ENCODE results near the gene EYA2. TPM values are rescaled to one million over a fixed set of nuclear protein-coding genes. Genes with fewer than 3 reads are reported as not detected.
"Not testable (repeated sequence)": the region's sequence is repeated elsewhere in the genome, so short reads cannot be mapped to it uniquely, and the experiment has no call there.

EYA2 gene
- polyA plus RNA-seq, 1 donor: 1.5 TPM

DNA sequence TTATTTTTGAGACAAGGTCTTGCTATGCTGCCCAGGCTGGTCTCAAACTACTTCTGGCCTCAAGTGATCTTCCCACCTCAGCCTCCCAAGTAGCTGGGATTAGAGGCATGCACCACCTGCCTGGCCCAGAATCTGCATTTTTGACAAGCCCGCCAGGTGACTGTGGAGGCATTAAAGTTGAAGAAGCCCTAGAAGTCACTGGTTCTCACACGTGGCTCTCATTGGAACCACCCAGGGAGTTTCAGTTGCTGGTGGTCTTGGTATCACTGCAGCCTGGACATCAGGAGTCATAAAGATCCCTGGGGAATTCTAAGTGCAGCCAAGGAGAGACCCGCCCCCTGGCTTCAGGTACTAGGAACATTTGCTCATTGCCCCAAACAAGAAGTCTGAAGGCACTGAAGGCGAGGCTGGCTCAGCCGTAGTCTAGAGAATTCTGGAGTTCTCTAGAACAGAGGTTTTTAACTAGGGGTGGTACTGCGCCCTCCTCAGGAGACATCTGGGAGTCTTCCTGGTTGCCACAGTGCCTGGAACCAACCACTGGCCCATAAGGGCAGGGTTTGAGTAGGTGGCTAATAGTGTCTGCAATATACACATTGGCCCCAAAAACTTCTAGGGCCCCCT is 279.1 kb downstream of the EYA2 start:
- no peak for DNase-seq (ENCODE audit: low read depth)

DNA sequence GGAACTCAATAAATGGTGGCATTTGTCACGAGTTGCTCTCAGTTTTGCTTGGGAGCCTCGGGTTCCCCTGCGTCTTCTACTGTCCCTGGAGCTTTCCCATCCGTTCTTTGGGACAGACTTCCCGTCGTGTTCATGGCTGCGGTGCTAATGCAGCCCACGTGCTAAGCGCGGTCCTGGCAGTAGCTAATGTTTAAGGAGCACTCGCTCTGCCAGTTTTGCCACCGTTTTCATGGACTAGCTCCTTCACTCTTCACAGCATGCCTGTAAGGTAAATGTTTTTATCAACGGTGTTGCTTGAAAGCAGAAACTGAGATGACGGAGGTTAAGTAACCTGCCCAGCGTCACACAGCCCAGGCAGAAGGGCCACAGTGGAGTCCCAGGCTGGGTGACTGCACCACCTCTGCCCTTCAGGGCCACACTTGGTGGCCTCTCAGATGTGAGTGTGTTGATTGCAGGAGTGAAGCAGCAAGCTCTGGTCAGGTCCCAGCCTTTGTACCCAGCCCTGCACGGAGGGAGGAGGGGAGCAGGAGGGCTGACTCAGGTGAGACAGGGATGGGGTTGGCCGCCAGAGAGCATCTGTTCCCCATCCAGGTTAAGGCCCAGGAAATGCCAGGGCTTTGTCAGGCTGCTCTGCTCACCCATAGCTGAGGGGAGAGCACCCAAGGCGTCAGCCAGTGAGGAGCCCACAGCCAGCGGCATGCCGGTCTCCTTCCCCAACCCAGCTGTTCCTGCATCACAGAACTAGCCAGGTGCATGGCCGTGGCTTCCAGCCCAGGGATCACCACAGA is 280.0 kb downstream of the EYA2 start:
- no peak for DNase-seq (ENCODE audit: low read depth)

DNA sequence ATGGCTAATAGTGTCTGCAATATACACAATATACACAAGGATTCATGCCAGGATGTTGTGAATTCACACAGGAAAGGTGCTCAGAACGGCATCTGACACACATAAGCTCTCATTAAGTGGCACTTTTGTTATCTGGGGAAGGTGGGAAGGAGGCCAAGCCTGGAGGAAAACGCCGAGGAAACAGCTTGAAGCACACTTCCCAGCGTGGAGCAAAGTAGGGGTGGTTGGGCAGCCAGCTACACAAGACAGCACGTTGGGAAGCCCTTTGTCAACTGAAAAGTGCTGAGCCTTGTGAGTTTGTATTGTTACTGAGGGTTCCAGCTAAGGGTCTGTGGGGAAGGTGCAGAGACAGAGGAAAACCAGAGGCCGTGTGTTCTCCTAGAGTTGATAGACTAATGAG is 280.9 kb downstream of the EYA2 start:
- DNase-seq (ENCODE audit: low read depth): no peak

DNA sequence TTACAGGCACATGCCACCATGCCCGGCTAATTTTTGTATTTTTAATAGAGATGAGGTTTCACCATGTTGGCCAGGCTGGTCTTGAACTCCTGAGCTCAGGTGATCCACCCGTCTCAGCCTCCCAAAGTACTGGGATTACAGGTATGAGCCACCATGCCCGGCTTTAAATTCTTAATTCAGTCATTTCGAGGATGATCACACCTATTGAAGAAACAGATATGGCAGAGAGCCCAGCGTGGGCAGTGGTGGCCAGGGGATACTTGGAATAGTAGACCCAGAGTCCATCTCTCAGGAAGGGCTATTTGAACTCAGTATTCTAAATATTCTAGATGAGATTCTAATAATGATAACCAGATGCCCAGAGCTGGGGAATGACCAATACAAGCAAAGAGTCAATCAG is 281.6 kb downstream of the EYA2 start:
- DNase-seq (ENCODE audit: low read depth): not testable (repeated sequence)

DNA sequence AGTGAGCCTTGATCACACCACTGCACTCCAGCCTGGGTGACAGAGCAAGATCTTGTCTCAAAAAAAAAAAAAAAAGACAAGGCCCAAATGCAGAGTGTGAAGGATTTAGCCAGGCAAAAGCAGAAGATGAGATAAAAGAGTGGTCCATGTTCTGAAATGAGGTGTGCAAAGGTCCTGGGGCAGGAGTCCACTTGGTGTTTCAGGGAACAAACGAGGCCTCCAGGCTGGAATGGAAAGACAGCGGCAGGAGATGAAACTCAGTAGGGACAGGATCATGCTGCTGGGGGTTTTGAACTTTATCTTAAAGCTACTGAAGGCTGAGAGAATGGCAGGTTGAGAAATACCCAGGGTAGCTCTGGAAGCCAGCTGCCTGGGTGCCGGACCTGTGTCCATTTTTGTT is 283.6 kb downstream of the EYA2 start:
- no peak for DNase-seq (ENCODE audit: low read depth)

DNA sequence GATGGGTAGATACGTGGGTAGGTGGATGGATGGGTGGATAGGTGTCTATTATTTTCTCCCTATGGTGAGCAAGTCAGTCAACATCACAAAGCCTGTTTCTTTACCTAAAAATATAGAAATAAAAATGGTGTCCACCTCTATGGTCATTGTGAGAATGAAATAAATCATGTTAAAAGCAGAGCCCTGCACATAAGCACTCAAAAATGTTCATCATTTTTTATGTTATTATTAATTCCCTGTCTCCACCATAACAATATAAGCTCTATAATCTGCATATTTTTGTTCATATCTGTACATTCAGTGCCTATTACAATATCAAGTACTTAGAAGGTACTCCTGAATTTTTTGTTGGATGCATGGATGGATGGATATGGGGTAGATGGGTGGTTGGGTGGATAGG is 284.2 kb downstream of the EYA2 start:
- DNase-seq (ENCODE audit: low read depth): no peak

DNA sequence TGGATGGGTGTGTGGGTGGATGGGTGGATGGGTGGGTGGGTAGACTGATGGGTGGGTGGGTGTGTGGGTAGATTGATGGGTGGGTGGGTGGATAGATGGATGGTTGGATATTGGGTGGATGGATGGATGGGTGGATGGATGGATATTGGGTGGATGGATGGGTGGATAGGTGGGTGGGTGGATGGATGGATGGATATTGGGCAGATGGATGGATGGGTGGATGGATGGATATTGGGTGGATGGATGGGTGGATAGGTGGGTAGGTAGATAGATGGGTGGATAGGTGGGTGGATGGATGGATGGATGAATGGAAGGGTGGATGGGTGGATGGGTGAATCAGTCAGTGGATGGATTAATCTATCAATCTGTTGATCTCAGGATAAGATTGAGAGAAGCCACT is 284.6 kb downstream of the EYA2 start:
- no peak for DNase-seq (ENCODE audit: low read depth)

DNA sequence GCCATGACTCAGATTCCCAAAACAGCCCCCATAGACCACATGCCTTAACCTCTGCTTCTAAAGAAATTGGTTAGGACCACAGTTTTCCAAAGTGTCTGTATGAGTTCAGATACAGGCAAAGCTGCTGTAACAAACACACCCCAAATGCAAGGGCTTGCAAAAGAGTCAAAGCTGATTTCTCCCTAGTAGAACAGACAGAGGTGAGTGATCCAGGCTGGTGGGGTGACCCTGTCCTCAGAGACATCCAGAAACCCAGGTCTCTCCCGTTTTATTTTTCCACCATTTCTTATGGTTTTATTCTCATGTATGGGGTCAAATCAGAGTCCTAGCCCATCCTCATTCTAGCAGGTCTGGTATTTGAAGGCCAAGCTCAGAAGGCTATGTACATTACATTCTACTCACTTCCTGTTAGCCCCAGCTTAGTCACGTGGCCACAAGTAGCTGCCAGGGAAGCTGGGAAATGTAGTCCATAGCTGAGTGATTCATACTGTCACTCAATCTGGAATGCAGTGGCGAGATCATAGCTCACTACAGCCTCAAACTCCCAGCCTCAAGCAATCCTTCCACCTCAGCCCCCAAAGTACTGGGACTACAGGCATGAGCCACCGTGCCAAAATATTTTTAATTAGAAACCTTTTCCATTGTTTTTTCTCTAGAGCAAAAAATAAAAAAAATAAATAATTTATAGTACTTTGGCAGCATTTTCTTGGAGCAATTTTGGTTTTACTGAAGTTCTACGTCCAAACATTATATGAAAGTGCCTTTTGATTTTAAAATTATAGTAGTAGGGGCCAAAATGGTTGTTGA is 286.6 kb downstream of the EYA2 start:
- no peak for DNase-seq (ENCODE audit: low read depth)

DNA sequence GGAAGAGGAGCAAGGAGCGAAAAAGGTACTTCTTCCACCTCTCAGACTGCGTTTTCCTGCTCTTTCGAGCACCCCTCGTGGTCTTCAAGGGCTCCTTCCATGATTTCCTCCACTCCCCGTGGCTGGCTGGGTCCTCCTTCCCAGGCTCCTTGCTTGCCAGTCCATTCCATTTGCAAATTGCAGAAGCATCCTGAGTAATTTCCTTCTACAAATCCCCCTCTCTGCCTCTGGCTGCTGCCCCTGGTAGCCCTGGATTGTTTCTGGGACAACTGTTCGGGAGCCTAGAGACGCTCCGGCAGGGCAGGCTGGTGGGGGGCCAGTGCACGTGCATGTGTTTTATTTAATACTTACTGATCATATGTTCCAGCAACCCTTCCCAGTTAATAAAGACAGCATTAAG is 288.7 kb downstream of the EYA2 start:
- no peak for DNase-seq (ENCODE audit: low read depth)

DNA sequence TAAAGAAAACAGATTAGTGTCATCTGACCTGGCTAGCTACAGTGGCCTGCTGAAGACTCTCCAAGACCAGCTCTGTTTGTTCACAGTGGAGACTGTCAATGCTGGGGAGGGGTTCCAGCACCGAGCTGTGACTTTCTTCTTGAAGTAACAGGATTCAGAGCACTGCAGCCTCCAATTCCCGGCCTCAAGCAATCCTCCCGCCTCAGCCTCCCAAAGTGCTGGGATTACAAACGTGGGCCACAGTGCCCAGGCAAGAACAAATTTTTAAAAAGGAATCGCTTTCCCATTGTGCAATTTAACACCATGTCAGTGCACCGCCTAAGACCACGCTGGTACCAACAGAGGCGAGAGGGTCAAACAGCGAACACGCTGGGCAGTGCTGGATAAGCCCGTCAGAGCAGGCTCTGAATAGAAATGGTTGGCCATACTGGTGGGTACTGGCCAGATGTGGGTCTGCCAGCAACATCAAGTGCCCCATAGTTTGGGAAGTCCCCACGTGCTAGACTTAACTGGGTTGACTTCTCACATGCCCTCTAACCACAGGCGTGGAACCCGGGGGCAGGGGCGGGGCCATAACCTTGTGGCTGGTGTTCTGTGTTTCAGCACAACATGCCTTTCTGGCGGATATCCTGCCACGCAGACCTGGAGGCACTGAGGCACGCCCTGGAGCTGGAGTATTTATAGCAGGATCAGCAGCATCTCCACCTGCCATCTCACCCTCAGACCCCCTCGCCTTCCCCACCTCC is 293.0 kb downstream of the EYA2 start:
- DNase-seq (ENCODE audit: low read depth): no peak

DNA sequence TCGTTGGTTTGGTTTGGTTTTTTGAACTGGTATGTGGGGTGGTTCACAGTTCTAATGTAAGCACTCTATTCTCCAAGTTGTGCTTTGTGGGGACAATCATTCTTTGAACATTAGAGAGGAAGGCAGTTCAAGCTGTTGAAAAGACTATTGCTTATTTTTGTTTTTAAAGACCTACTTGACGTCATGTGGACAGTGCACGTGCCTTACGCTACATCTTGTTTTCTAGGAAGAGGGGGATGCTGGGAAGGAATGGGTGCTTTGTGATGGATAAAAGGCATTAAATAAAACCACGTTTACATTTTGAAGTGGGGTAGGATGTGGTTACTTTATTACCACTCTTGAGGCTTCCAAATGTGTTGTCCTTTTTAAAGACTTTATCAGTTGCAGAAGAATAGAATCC is 293.9 kb downstream of the EYA2 start:
- DNase-seq (ENCODE audit: low read depth): no peak

DNA sequence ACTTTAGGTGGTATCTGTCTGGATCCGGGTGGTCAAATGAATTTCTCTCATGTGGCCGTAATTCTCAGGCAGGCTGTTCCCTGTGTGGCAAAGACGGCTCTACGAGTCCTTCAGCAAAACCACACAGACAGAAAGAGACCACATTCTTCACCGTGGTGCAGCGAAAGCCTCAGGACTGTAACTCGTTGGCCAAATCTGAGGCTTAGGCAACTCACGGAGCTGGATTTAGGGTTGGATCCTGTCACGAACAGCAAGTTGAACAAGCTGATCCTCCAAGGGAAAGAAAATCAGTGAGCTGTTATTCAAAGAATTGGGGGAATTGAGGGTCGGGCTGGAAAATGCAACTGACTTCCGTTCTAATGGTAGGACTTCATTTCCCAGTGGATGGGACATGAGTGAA is 294.4 kb downstream of the EYA2 start:
- no peak for DNase-seq (ENCODE audit: low read depth)

DNA sequence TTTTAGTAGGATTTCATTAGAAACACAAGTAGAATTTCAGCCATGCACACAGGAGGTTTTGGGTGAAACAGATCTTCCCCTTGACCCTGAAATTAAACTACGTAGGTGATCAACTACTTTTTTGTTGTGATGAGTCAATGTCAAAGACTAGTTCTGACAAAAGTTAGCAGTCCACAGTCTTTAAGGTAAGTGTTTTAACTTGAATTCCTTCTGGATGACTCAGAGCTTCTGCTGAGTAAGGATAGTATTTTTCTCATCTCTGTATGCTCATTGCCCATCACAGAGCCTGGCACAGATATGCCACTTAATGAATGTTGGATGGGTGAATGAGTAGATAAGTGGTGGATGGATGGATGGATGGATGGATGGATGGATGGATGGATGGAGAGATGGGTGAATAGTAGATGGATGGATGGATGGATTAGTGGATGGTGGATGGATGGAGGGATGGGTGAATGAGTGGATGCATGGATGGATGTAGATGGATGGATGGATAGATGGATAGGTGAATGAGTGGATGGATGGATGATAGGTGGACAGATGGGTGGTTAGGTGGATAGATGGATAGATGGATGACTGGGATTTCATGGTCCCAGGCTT is 296.5 kb downstream of the EYA2 start:
- DNase-seq (ENCODE audit: low read depth): no peak

DNA sequence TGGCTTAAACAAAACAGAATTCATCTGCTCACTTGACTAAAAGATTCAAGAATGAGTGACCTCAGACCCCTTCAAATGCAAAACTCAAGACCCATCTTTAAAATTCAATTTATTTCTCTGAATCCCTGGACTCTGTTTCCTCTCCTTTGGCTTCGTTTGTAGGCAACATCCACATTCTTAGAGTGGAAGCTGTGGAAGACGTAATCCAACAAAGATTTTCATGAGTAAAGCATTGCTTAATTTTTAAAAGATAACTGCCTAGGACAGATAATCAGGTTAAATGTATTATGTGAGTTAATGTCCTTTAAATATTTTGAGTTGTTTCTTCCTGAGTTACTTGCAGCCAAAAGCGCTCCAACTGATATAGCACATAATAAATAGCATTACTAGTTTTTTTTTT is 297.3 kb downstream of the EYA2 start:
- DNase-seq (ENCODE audit: low read depth): no peak

DNA sequence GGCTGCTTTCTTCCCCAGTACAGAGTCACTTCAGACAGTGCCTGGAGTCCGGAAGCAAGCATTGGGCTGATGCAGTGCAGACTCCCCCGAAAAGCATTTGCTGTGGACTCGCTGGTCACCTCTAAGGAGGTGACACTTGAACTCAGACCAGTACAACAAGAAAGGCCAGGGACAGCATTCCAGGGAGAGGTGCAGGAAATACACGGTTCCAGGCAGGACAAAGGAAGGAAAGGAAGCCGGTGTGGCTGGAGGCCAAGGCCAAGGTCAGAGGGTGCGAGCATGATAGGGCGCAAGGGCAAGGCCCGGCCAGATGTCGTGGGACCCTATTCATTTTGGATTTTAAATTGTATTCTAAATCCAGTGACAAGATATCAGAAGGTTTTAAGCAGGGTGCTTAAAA is 300.9 kb downstream of the EYA2 start:
- DNase-seq (ENCODE audit: low read depth): no peak

DNA sequence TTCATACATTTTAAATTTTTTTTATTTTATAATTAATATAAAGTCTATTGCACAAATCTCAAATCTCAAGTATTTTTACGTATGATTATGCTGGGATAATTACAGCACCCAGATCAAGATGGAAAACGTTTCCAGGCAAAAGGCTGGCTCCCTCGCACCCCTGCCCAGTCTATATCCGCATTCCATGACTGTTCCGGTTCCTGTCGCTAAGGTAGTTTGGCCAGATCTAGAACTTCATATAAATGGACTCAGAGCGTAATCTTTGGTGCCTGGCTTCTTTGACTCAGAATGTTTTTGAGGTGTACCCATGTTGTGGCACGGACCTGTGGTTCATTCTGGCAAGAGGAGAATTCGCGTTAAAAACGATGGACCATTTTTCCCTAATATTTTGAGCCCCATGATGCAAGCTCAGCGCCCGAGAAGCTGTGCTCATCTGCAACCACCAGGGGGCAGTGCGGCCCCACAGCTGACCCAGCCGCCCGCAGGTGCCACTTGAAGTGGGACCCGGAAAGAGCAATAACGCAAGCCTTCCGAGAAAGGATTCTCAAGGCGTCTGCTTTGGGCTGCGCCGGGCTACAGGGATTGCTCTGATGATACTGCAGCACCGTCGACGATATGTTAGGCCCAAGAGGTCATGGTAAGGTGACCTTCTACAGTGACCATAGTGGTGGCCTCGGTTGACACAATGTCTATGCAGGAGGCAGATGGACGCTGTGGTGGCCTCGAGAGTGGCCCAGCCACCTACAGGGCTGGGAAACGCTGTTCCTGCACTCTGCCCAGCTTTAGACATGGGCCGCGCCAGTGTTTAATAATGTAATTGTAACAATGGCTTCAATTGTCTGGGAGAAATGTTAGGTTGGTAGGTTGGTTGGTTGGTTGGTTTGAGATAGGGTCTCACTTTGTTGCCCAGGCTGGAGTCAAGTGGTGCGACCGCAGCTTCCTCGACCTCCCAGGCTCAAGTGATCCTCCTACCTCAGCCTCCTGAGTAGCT is 301.7 kb downstream of the EYA2 start:
- DNase-seq (ENCODE audit: low read depth): peak; percentile 19

DNA sequence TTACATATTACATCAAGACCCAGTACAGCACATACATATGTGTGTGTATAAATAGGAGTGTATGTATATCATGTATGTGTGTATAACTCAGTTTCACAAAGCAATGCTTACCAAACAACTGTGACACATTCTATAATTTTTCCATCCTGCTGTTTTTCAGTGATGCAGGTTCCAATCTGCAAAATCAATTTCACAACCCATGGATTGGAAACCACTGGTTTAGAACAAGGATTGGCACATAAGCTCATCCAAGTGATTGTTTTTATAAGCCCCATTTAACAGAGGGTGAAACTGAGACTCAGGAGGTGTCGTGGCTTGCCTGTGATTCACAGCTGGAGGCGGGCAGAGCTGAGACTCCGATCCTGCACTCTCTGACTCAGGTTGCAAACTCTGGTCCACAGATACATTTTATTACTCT is 303.6 kb downstream of the EYA2 start:
- no peak for DNase-seq (ENCODE audit: low read depth)

DNA sequence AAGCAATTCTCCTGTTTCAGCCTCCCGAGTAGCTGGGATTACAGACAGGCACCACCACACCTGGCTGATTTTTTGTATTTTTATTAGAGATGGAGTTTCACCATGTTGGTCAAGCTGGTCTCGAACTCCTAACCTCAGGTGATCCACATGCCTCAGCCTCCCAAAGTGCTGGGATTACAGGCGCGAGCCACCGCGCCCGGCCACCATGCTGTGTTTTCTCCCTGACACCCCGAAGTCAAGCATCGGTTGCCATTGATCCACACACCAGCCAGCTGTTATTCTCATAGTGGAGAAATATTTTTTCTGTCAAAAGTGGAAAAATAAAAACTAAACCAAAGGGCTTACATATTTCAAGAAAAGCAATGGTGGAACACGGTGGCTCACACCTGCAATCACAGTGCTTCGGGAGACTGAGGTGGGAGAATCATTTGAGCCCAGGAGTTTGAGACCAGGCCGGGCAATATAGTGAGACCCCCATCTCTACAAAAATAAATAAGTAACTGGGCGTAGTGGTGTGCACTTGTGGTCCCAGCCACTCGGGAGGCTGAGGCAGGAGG is 304.4 kb downstream of the EYA2 start:
- no peak for DNase-seq (ENCODE audit: low read depth)

DNA sequence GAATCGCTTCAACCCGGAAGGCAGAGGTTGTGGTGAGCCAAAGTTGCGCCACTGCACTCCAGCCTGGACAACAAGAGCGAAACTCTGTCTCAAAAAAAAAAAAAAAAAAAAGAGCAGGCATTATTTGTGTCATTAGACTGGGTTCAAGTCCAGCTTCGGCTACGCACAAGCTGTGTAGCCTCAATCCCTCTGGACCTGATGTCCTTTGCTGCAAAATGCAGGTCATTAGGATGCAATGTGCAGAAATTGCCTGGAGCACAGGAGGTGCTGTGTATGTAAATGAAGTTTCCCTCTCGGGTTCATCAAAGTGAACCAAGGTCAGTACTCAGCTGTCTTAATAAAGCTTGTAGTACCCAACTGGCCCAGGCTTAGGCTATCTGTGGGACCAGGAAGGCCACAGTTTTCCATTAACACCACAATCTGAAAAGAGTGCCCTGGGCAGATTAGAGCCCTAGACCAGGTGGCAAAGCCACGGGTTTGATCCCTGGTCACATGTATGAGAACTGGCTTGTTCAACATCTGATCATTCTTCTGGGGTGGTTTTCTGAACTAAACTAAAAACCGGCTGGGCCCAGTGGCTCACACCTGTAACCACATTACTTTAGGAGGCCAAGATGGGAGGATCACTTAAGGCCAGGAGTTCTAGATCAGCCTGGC is 306.6 kb downstream of the EYA2 start:
- no peak for DNase-seq (ENCODE audit: low read depth)
